WTC11 (cell line): ENCODE results near the gene GIGYF1.

ENCODE experiments used
- AFF4 ChIP-seq: sonication (generic); formaldehyde crosslinking; IDR thresholded peaks from 2 replicates; pipeline ENCODE4 v1.8.1; 2023; ENCODE audit warnings: mild to moderate bottlenecking, missing genetic modification reagents, borderline replicate concordance
- EMX1 ChIP-seq: fragments of 250-450 bp; sonication (Bioruptor Pico); IDR thresholded peaks from 2 replicates; pipeline ENCODE4 v1.8.0; 2021; ENCODE audit warnings: mild to moderate bottlenecking
- KAT7 ChIP-seq: sonication (generic); formaldehyde crosslinking; IDR thresholded peaks from 2 replicates; pipeline ENCODE4 v1.8.1; 2023; ENCODE audit warnings: missing genetic modification reagents, mild to moderate bottlenecking, borderline replicate concordance
- MAX ChIP-seq: sonication (generic); formaldehyde crosslinking; IDR thresholded peaks from 2 replicates; pipeline ENCODE4 v1.8.0; 2022; ENCODE audit warnings: mild to moderate bottlenecking, missing genetic modification reagents
- MLX ChIP-seq: sonication (generic); formaldehyde crosslinking; IDR thresholded peaks from 2 replicates; pipeline ENCODE4 v1.8.1; 2023; ENCODE audit warnings: mild to moderate bottlenecking, missing genetic modification reagents, moderate library complexity
- NR3C1 ChIP-seq: sonication (generic); formaldehyde crosslinking; conservative IDR thresholded peaks from 2 replicates; pipeline ENCODE4 v1.8.1; 2023; ENCODE audit warnings: low read depth, mild to moderate bottlenecking, missing genetic modification reagents
- SMAD3 ChIP-seq: sonication (generic); formaldehyde crosslinking; IDR thresholded peaks from 2 replicates; pipeline ENCODE4 v1.8.0; 2022; ENCODE audit warnings: missing genetic modification reagents, mild to moderate bottlenecking, borderline replicate concordance
- SP1 ChIP-seq: sonication (generic); formaldehyde crosslinking; conservative IDR thresholded peaks from 2 replicates; pipeline ENCODE4 v1.8.1; 2022; ENCODE audit warnings: missing genetic modification reagents
- TP53 ChIP-seq: sonication (generic); formaldehyde crosslinking; IDR thresholded peaks from 2 replicates; pipeline ENCODE4 v1.8.1; 2023; ENCODE audit warnings: mild to moderate bottlenecking, missing genetic modification reagents
- USF2 ChIP-seq: sonication (generic); formaldehyde crosslinking; IDR thresholded peaks from 2 replicates; pipeline ENCODE4 v1.8.1; 2023; ENCODE audit warnings: mild to moderate bottlenecking, missing genetic modification reagents, moderate library complexity
- ZBTB43 ChIP-seq: sonication (generic); formaldehyde crosslinking; IDR thresholded peaks from 2 replicates; pipeline ENCODE4 v1.8.1; 2023; ENCODE audit warnings: mild to moderate bottlenecking, missing genetic modification reagents
- ZNF512 ChIP-seq: sonication (generic); formaldehyde crosslinking; IDR thresholded peaks from 2 replicates; pipeline ENCODE4 v1.8.1; 2022; ENCODE audit warnings: missing genetic modification reagents, borderline replicate concordance
- TF ChIP-seq, protein P1 (sequence below): fragments of 200-600 bp; IDR thresholded peaks from 2 replicates; pipeline ENCODE4 v1.8.0; 2022; ENCODE audit warnings: antibody characterized with exemption
- TF ChIP-seq, protein P2 (sequence below): sonication (generic); formaldehyde crosslinking; IDR thresholded peaks from 2 replicates; pipeline ENCODE4 v1.8.0; 2023; ENCODE audit warnings: missing genetic modification reagents, mild to moderate bottlenecking, borderline replicate concordance

DNA sequence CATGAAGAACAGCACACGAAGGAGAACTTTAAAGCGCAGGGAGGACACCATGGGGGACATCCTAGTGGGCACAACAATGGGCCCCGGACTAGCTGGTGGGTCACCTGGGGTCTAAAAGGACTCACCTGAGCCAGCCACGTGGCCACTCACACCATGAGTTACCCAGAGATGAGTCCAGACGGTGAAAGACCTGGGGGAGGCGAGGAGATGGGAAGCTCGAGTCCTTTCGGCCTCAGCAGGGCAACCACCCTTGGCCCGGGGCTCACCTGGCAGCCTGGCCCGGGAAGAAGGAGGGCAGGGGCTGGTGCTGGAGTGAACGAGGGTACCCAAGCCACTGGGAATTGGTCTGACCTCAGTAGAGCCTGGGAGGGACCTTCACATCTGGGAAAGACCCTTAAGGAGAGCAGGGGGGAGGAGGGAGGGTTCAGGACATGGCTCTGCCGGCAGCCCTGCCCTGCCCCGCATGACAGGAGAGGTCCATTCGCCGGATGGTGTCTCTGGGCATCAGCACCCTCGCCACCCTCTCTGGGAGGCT is 5.7 kb downstream of the GIGYF1 start:
- TF ChIP-seq, protein P1, sequence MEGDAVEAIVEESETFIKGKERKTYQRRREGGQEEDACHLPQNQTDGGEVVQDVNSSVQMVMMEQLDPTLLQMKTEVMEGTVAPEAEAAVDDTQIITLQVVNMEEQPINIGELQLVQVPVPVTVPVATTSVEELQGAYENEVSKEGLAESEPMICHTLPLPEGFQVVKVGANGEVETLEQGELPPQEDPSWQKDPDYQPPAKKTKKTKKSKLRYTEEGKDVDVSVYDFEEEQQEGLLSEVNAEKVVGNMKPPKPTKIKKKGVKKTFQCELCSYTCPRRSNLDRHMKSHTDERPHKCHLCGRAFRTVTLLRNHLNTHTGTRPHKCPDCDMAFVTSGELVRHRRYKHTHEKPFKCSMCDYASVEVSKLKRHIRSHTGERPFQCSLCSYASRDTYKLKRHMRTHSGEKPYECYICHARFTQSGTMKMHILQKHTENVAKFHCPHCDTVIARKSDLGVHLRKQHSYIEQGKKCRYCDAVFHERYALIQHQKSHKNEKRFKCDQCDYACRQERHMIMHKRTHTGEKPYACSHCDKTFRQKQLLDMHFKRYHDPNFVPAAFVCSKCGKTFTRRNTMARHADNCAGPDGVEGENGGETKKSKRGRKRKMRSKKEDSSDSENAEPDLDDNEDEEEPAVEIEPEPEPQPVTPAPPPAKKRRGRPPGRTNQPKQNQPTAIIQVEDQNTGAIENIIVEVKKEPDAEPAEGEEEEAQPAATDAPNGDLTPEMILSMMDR, result no peak
- TF ChIP-seq KAT7 (CRISPR knock-in tag) (no peak), MLX (CRISPR knock-in tag) (no peak), SP1 (CRISPR knock-in tag) (no peak), SMAD3 (CRISPR knock-in tag) (no peak), AFF4 (CRISPR knock-in tag) (no peak), NR3C1 (CRISPR knock-in tag) (no peak), TP53 (CRISPR knock-in tag) (no peak), MAX (CRISPR knock-in tag) (no peak), USF2 (CRISPR knock-in tag) (no peak), EMX1 (no peak), ZBTB43 (CRISPR knock-in tag) (no peak), ZNF512 (no peak)
- TF ChIP-seq, protein P2, sequence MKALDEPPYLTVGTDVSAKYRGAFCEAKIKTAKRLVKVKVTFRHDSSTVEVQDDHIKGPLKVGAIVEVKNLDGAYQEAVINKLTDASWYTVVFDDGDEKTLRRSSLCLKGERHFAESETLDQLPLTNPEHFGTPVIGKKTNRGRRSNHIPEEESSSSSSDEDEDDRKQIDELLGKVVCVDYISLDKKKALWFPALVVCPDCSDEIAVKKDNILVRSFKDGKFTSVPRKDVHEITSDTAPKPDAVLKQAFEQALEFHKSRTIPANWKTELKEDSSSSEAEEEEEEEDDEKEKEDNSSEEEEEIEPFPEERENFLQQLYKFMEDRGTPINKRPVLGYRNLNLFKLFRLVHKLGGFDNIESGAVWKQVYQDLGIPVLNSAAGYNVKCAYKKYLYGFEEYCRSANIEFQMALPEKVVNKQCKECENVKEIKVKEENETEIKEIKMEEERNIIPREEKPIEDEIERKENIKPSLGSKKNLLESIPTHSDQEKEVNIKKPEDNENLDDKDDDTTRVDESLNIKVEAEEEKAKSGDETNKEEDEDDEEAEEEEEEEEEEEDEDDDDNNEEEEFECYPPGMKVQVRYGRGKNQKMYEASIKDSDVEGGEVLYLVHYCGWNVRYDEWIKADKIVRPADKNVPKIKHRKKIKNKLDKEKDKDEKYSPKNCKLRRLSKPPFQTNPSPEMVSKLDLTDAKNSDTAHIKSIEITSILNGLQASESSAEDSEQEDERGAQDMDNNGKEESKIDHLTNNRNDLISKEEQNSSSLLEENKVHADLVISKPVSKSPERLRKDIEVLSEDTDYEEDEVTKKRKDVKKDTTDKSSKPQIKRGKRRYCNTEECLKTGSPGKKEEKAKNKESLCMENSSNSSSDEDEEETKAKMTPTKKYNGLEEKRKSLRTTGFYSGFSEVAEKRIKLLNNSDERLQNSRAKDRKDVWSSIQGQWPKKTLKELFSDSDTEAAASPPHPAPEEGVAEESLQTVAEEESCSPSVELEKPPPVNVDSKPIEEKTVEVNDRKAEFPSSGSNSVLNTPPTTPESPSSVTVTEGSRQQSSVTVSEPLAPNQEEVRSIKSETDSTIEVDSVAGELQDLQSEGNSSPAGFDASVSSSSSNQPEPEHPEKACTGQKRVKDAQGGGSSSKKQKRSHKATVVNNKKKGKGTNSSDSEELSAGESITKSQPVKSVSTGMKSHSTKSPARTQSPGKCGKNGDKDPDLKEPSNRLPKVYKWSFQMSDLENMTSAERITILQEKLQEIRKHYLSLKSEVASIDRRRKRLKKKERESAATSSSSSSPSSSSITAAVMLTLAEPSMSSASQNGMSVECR (CRISPR knock-in tag), result no peak
